CD4-positive, alpha-beta memory T cell (primary cell): ENCODE results near the gene PCSK6. TPM values are rescaled to one million over a fixed set of nuclear protein-coding genes. Genes with fewer than 3 reads are reported as not detected.

Experiments
- CTCF ChIA-PET: fragments of 350-600 bp; sonication (Branson Sonifier 250); formaldehyde crosslinking; loops from one replicate; lab custom pipeline; 2021; ENCODE audit warnings: inconsistent platforms; ENCODE audit not compliant: partially characterized antibody; lab: Charles Lee
- POLR2A ChIA-PET: fragments of 350-600 bp; sonication (Branson Sonifier 250); formaldehyde crosslinking; loops from one replicate; lab custom pipeline; 2021; ENCODE audit not compliant: partially characterized antibody; lab: Charles Lee
- DNase-seq, 5 donors: peaks; one replicate each; pipeline versions ENCODE4 v3.0.0 to v3.0.0-alpha.2; 2020 to 2022; ENCODE audit warnings: mixed read lengths in 1 of 5
- H3K27ac ChIP-seq: one replicate; pipeline ENCODE4 v1.7.0; 2013; ENCODE audit warnings: low read depth, low read length
- H3K27me3 ChIP-seq: 2 replicates; pipeline ENCODE4 v1.7.0; 2013; ENCODE audit warnings: mild to moderate bottlenecking, low read length, moderate library complexity; ENCODE audit not compliant: insufficient read depth
- H3K36me3 ChIP-seq: 2 replicates; pipeline ENCODE4 v1.7.0; 2013; ENCODE audit warnings: mild to moderate bottlenecking, low read length, moderate library complexity; ENCODE audit not compliant: insufficient read depth
- H3K4me1 ChIP-seq: 2 replicates; pipeline ENCODE4 v1.7.0; 2013; ENCODE audit warnings: mild to moderate bottlenecking, low read length, moderate library complexity; ENCODE audit not compliant: insufficient read depth
- H3K4me3 ChIP-seq, 2 donors: one replicate each; pipeline ENCODE4 v1.7.0; 2013; ENCODE audit warnings: low read length in 2 of 2, mild to moderate bottlenecking in 1 of 2
- H3K9me3 ChIP-seq, 2 donors: one replicate each; pipeline ENCODE4 v1.7.0; 2013; ENCODE audit warnings: low read length in 2 of 2, control low read depth in 1 of 2; ENCODE audit not compliant: control insufficient read depth in 1 of 2
- H3K27ac Mint-ChIP-seq, 7 donors: one replicate each; pipeline ENCODE4 v1.8.0; 2020 to 2021; ENCODE audit warnings: mixed read lengths in 7 of 7, mild to moderate bottlenecking in 6 of 7, inconsistent platforms in 3 of 7, moderate library complexity in 3 of 7
- H3K27me3 Mint-ChIP-seq, 2 donors: one replicate each; pipeline ENCODE4 v1.8.0; 2020 to 2021; ENCODE audit warnings: mixed read lengths in 2 of 2
- H3K36me3 Mint-ChIP-seq, 2 donors: one replicate each; pipeline ENCODE4 v1.8.0; 2020 to 2021; ENCODE audit warnings: mixed read lengths in 2 of 2, inconsistent platforms in 1 of 2, mild to moderate bottlenecking in 1 of 2
- H3K4me1 Mint-ChIP-seq, 4 donors: one replicate each; pipeline ENCODE4 v1.8.0; 2020 to 2021; ENCODE audit warnings: mixed read lengths in 4 of 4, mild to moderate bottlenecking in 1 of 4
- H3K4me3 Mint-ChIP-seq, 8 donors: one replicate each; pipeline ENCODE4 v1.8.0; 2020 to 2021; ENCODE audit warnings: mixed read lengths in 8 of 8, mild to moderate bottlenecking in 7 of 8, moderate library complexity in 6 of 8, inconsistent platforms in 3 of 8
- H3K9me3 Mint-ChIP-seq, 8 donors: one replicate each; pipeline ENCODE4 v1.8.0; 2020 to 2021; ENCODE audit warnings: mixed read lengths in 8 of 8, mild to moderate bottlenecking in 5 of 8, inconsistent platforms in 3 of 8, moderate library complexity in 1 of 8
- intact Hi-C: fragments of 100-400 bp; cut with micrococcal nuclease; formaldehyde crosslinking; loops from one replicate; pipeline ENCODE4 v1.15.1; 2023
- polyA plus RNA-seq, 2 donors: library from polyadenylated mRNA; unstranded; fragments of 300-500 nt; fragmentation: Illumina TruSeq; gene quantifications; one replicate each; pipeline ENCODE4 v1.2.3, GENCODE V29; 2021
- total RNA-seq, 2 experiments: library from RNA; stranded (reverse); gene quantifications; one replicate each; pipeline ENCODE4 v1.2.3, GENCODE V29; 2021

Gene PCSK6
- total and polyA plus RNA-seq, 4 experiments from 2014 or later = 0.08 to 0.53 (median 0.32) TPM

- Histone ChIP-seq H3K4me1 (no peaks in the 10 kb centered on the region), H3K36me3 (no peaks in the 10 kb centered on the region), H3K27ac (no peak overlapping the region), H3K27me3 (peaks cover 10% of the 10 kb centered on the region), H3K4me3 (no peak overlapping the region), H3K9me3 (no peaks in the 10 kb centered on the region)
- peaks cover 27 to 30% of the 10 kb centered on the region in 2 donors for H3K27me3 Mint-ChIP-seq
- no peak for DNase-seq
- peaks cover 0 to 4% (median under 1%) of the 10 kb centered on the region in 4 donors for H3K4me1 Mint-ChIP-seq
- intact Hi-C loops = no loop called here
- no peaks in the 10 kb centered on the region for H3K36me3 Mint-ChIP-seq
- no peak overlapping the region for H3K4me3 Mint-ChIP-seq
- ChIA-PET CTCF (no interaction called here), POLR2A (no interaction called here)
- no peaks in the 10 kb centered on the region for H3K9me3 Mint-ChIP-seq
- no peak overlapping the region for H3K27ac Mint-ChIP-seq
Measured at GRCh38 chr15:101486696-101487459, 2.6 kb downstream of the PCSK6 start.

GRCh38 chr15:101483462-101483861 lies 6.0 kb downstream of the PCSK6 start:
- Mint-ChIP-seq H3K9me3 (peaks cover 0 to 2% (median 0%) of the 10 kb centered on the region in 8 donors), H3K4me1 (no peaks in the 10 kb centered on the region), H3K27ac (no peak overlapping the region), H3K36me3 (no peaks in the 10 kb centered on the region), H3K4me3 (no peak overlapping the region), H3K27me3 (peaks cover 22 to 24% of the 10 kb centered on the region in 2 donors)
- no peaks in the 10 kb centered on the region for H3K9me3 ChIP-seq
- no peak overlapping the region for H3K4me3 ChIP-seq
- intact Hi-C loops = no loop called here
- DNase-seq = no peak
- peaks cover 4% of the 10 kb centered on the region for H3K27me3 ChIP-seq
- H3K27ac ChIP-seq = no peak overlapping the region
- POLR2A ChIA-PET = no interaction called here
- CTCF ChIA-PET = interaction anchor here (1.0 kb wide), 1 partner anchor 19 kb away, joined by 3 read pairs; no protein-coding TSS in a partner anchor
- H3K36me3 ChIP-seq = no peaks in the 10 kb centered on the region
- no peaks in the 10 kb centered on the region for H3K4me1 ChIP-seq

DNA sequence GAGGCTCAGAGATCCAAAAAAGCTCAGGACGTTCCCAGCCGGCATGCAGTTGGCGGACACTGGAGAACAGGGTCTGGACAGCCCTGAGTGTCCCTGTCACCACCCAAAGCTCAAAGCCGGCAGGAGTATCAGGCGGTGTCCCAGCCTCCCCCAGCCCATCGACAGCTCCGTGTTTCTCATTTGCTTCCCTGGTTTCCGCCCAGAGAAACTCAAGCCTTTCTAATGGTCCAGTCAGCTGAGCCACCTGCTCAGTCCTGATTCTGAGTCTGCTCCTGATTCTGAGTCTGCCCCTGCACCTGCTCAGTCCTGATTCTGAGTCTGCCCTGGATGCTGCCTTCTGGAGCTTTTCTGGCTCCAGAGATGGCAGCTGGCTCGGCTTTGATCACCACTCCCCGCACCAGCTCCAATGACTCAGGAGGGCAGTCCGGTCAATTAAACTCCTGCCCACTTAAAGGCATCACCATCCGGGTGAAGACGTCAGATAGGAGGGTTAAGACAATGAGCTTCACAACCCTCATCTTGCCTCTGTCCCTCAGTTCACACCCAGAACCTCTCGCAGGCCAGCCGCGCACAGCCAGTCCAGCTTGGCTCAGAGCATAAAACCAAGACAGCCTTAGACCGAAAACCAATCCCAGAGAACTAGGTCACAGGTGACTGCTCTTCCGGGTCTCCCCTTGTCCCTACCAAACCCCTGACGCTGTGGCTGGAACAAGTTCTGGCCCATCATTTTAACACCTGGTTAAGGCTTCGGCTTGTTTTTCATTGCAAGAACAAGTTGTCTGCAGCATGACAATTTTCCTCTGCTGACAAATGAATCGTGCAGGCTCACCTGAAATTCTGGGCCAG lies 6.8 kb downstream of the PCSK6 start:
- no peak overlapping the region for H3K27ac ChIP-seq
- no peak for DNase-seq
- H3K9me3 ChIP-seq = no peaks in the 10 kb centered on the region
- H3K4me3 Mint-ChIP-seq = no peak overlapping the region
- POLR2A ChIA-PET = no interaction called here
- H3K4me3 ChIP-seq = no peak overlapping the region
- peaks cover 0 to 2% (median 0%) of the 10 kb centered on the region in 8 donors for H3K9me3 Mint-ChIP-seq
- H3K36me3 ChIP-seq = no peaks in the 10 kb centered on the region
- CTCF ChIA-PET = interaction anchor here (1.0 kb wide), 1 partner anchor 20 kb away, joined by 3 read pairs; no protein-coding TSS in a partner anchor
- H3K27me3 ChIP-seq = no peaks in the 10 kb centered on the region
- H3K4me1 Mint-ChIP-seq = no peaks in the 10 kb centered on the region
- H3K36me3 Mint-ChIP-seq = no peaks in the 10 kb centered on the region
- H3K4me1 ChIP-seq = no peaks in the 10 kb centered on the region
- no peak overlapping the region for H3K27ac Mint-ChIP-seq
- intact Hi-C loops = no loop called here
- H3K27me3 Mint-ChIP-seq = peaks cover 18 to 24% of the 10 kb centered on the region in 2 donors

DNA sequence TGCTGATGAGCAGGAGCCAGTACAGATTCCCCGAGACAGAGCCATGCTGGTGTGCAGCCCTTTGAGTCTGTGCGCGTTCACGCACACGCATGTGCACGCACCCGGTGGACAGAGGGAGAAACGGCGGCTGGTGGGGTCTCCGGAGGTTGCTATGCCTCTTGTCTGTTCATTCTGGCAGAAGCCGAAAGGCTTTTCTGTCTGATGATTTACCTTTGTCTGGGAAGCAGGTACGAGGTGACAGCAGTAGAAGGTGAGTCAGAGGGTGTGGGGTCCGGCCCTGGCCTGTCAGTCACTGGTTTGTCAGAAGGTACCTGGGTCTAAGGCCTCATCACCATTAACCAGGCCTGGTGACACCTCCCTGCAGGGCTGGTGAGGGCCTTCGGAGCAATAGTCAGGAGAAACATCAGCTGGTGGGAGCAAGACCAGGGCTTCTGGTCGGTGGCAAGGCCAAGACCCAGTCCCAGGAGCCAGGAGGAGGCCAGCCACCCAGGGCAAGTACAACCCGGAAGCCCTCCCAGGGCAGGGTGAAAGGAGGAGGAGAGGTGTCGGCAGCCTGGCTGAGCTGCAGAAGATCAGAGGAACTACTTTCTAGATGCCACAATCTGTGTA lies 7.5 kb downstream of the PCSK6 start:
- Histone ChIP-seq H3K27me3 (no peaks in the 10 kb centered on the region), H3K27ac (no peak overlapping the region), H3K4me3 (no peak overlapping the region), H3K36me3 (no peaks in the 10 kb centered on the region), H3K9me3 (no peaks in the 10 kb centered on the region), H3K4me1 (no peaks in the 10 kb centered on the region)
- no peak overlapping the region for H3K27ac Mint-ChIP-seq
- H3K9me3 Mint-ChIP-seq = peaks cover 0 to 2% (median 0%) of the 10 kb centered on the region in 8 donors
- no peak overlapping the region for H3K4me3 Mint-ChIP-seq
- H3K27me3 Mint-ChIP-seq = peaks cover 15 to 24% of the 10 kb centered on the region in 2 donors
- ChIA-PET CTCF (no interaction called here), POLR2A (no interaction called here)
- intact Hi-C loops = no loop called here
- no peaks in the 10 kb centered on the region for H3K4me1 Mint-ChIP-seq
- no peaks in the 10 kb centered on the region for H3K36me3 Mint-ChIP-seq
- no peak for DNase-seq

DNA sequence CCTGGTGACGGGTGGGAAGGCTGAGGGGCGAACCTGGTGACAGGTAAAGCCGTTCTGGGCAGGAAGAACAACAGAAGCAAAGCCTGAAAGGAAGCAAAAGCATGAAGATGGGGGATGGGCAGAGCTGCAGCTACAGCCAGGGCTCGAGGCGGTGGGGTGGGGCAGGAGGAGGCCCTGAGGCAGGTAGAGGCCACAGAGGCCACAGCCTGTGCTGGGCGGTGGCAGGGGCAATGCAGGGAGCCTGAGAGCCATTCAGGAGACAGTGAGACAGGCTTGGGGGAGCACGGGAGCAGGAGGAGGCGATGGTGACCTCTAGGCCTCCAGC lies 8.2 kb downstream of the PCSK6 start:
- Histone ChIP-seq H3K36me3 (no peaks in the 10 kb centered on the region), H3K27ac (no peak overlapping the region), H3K4me3 (no peak overlapping the region), H3K27me3 (no peaks in the 10 kb centered on the region), H3K9me3 (no peaks in the 10 kb centered on the region), H3K4me1 (no peaks in the 10 kb centered on the region)
- H3K27me3 Mint-ChIP-seq = peaks cover 11 to 20% of the 10 kb centered on the region in 2 donors
- peaks cover 0 to 2% (median 0%) of the 10 kb centered on the region in 8 donors for H3K9me3 Mint-ChIP-seq
- CTCF ChIA-PET = no interaction called here
- no peak for DNase-seq
- H3K4me3 Mint-ChIP-seq = no peak overlapping the region
- H3K4me1 Mint-ChIP-seq = no peaks in the 10 kb centered on the region
- H3K36me3 Mint-ChIP-seq = no peaks in the 10 kb centered on the region
- intact Hi-C loops = no loop called here
- POLR2A ChIA-PET = no interaction called here
- no peak overlapping the region for H3K27ac Mint-ChIP-seq

DNA sequence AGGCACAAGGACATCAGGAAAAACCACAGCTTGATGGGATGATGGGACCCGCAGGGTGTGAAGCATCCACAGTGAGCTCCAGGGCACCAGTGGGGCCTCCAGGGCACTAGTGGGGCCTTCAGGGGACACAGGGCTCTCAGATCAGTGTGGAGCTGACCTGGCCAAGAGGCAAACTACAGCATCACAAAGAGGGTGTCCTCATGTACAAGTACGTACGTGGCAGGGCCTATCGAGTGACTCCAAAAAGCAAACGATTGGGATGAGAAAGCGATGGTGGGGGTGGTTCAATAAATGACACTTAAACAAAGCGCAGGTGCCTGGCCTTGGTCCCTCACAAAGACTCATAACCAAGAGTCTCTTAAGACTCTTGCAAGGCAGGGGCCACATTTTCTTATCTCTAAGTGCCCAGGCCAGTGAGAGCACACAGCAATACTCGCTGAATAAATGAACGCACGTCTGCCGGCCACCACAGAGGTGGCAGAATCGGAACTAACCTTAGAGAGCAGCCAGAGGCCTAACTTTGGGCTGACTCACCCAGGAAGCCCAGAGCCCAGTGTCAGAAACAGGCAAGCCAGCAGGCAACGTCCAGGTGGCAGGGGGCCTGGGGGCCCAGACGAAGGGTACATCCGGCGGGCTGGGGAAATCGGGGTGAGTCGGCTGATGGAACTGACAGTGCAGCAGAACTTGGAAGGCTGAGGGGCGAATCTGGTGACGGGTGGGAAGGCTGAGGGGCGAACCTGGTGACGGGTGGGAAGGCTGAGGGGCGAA lies 8.7 kb downstream of the PCSK6 start:
- Histone ChIP-seq H3K4me3 (no peak overlapping the region), H3K27me3 (no peaks in the 10 kb centered on the region), H3K9me3 (no peaks in the 10 kb centered on the region), H3K36me3 (no peaks in the 10 kb centered on the region), H3K4me1 (no peaks in the 10 kb centered on the region), H3K27ac (no peak overlapping the region)
- no peaks in the 10 kb centered on the region for H3K4me1 Mint-ChIP-seq
- H3K9me3 Mint-ChIP-seq = peaks cover 0 to 2% (median 0%) of the 10 kb centered on the region in 8 donors
- ChIA-PET CTCF (no interaction called here), POLR2A (no interaction called here)
- peaks cover 11 to 18% of the 10 kb centered on the region in 2 donors for H3K27me3 Mint-ChIP-seq
- intact Hi-C loops = no loop called here
- H3K36me3 Mint-ChIP-seq = no peaks in the 10 kb centered on the region
- no peak overlapping the region for H3K4me3 Mint-ChIP-seq
- no peak overlapping the region for H3K27ac Mint-ChIP-seq
- DNase-seq = no peak
